Measurements from ENCODE around the gene SNRPF. TPM values are rescaled to one million over a fixed set of nuclear protein-coding genes. Genes with fewer than 3 reads are reported as not detected.

SNRPF gene
- total RNA-seq, 1 donor from 2014 or later: not detected

Other genes starting within 250 kb of the SNRPF start
- gene NTN4, start 68.2 kb upstream of the SNRPF start, total RNA-seq: 63.9 TPM
- not detected for gene CCDC38, start 83.7 kb downstream of the SNRPF start, total RNA-seq
- gene AMDHD1, start 84.4 kb downstream of the SNRPF start, total RNA-seq: 0.96 TPM
- 1.5 TPM for gene HAL, start 137.4 kb downstream of the SNRPF start, total RNA-seq
- gene LTA4H, start 176.6 kb downstream of the SNRPF start, total RNA-seq: 47.3 TPM